PFSK-1 (cell line): Measurements from ENCODE around the gene PBX3.

Source experiments
- POLR2AphosphoS5 ChIP-seq: IDR thresholded peaks from 2 replicates; pipeline ENCODE4 v1.6.1; 2012; ENCODE audit warnings: low read depth, mild to moderate bottlenecking, control low read depth, low read length, moderate library complexity
- TAF1 ChIP-seq: IDR thresholded peaks from 2 replicates; pipeline ENCODE4 v1.6.1; 2012; ENCODE audit warnings: low read length, control low read depth, borderline replicate concordance; ENCODE audit not compliant: insufficient read depth
- TF ChIP-seq, protein P1 (sequence below), 2 experiments: IDR thresholded peaks; 2 replicates each; pipeline versions ENCODE4 v1.6.1 to v1.8.0; 2011 to 2012; ENCODE audit warnings: low read depth in 2 of 2, low read length in 2 of 2, control low read depth in 1 of 2, inconsistent platforms in 1 of 2, mild to moderate bottlenecking in 1 of 2, moderate library complexity in 1 of 2; ENCODE audit not compliant: insufficient read depth in 1 of 2

DNA sequence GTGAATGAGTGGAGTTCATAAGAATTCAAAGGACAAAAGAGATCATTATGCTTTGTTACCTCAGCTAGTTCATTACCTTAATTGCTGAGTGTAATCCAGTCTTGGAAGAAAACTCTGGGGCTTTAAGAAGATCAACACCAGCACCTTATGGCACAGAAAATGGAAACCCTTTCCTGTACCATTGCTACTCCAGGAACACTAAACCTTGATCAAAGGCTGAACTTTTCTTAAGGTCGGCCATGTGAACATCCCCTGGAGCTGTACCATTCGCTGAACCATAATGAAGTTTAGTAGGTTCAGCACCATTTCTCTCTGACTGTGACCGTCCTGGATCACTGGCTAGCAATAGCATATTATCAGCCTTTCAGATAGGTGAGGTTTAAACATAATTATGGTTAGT, 97.4 kb downstream of the PBX3 start:
- TF ChIP-seq, protein P1, sequence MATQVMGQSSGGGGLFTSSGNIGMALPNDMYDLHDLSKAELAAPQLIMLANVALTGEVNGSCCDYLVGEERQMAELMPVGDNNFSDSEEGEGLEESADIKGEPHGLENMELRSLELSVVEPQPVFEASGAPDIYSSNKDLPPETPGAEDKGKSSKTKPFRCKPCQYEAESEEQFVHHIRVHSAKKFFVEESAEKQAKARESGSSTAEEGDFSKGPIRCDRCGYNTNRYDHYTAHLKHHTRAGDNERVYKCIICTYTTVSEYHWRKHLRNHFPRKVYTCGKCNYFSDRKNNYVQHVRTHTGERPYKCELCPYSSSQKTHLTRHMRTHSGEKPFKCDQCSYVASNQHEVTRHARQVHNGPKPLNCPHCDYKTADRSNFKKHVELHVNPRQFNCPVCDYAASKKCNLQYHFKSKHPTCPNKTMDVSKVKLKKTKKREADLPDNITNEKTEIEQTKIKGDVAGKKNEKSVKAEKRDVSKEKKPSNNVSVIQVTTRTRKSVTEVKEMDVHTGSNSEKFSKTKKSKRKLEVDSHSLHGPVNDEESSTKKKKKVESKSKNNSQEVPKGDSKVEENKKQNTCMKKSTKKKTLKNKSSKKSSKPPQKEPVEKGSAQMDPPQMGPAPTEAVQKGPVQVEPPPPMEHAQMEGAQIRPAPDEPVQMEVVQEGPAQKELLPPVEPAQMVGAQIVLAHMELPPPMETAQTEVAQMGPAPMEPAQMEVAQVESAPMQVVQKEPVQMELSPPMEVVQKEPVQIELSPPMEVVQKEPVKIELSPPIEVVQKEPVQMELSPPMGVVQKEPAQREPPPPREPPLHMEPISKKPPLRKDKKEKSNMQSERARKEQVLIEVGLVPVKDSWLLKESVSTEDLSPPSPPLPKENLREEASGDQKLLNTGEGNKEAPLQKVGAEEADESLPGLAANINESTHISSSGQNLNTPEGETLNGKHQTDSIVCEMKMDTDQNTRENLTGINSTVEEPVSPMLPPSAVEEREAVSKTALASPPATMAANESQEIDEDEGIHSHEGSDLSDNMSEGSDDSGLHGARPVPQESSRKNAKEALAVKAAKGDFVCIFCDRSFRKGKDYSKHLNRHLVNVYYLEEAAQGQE (IDR thresholded peaks at IDR 0.05; ENCODE audit: insufficient read depth in 1 of 2, low read depth in 2 of 2, low read length in 2 of 2) = no peak
- TF ChIP-seq POLR2AphosphoS5 (no peak), TAF1 (no peak)
